NCI-H187 (cell line): ENCODE measurements around the gene FTO.
"Not testable (repeated sequence)": the region's sequence is repeated elsewhere in the genome, so short reads cannot be mapped to it uniquely, and the experiment has no call there.

Experiments used
- DNase-seq, 2 experiments: peaks; one replicate each; lab custom pipeline; 2025; lab: John Stamatoyannopoulos, UW

FTO gene

GRCh38 chr16:54180421-54181359, 476.7 kb downstream of the FTO start:
- no peak for DNase-seq

GRCh38 chr16:54181683-54182329, 477.9 kb downstream of the FTO start:
- not testable (repeated sequence) for DNase-seq

- no peak for DNase-seq
Observed at GRCh38 chr16:54185045-54185444, 481.1 kb downstream of the FTO start.

- no peak for DNase-seq
Observed at GRCh38 chr16:54191163-54191562, 487.2 kb downstream of the FTO start.

- no peak for DNase-seq
Observed at GRCh38 chr16:54191592-54191991, 487.6 kb downstream of the FTO start.

GRCh38 chr16:54193013-54193664, 489.2 kb downstream of the FTO start:
- no peak for DNase-seq

- peak; percentile 22 to 30 for DNase-seq
Observed at GRCh38 chr16:54193665-54194333, 489.8 kb downstream of the FTO start.

- DNase-seq: no peak
Observed at GRCh38 chr16:54194334-54194743, 490.4 kb downstream of the FTO start.

GRCh38 chr16:54197758-54198157, 493.8 kb downstream of the FTO start:
- no peak for DNase-seq

- DNase-seq: no peak
Observed at GRCh38 chr16:54199487-54200160, 495.7 kb downstream of the FTO start.

- no peak for DNase-seq
Observed at GRCh38 chr16:54200161-54200534, 496.2 kb downstream of the FTO start.

GRCh38 chr16:54200720-54201119, 496.8 kb downstream of the FTO start:
- no peak for DNase-seq

- DNase-seq: no peak
Observed at GRCh38 chr16:54201200-54201599, 497.2 kb downstream of the FTO start.
